HG02884 (cell line): ENCODE results near the gene DENND1C.

Source experiments
- ATAC-seq: cut with Tn5 transposase; IDR thresholded peaks from one replicate; pipeline ENCODE4 v1.9.1; 2021; ENCODE audit warnings: mild to moderate bottlenecking, moderate library complexity; ENCODE audit not compliant: unreplicated experiment

Gene DENND1C

GRCh38 chr19:6479836-6480398, 1.7 kb downstream of the DENND1C start:
- ATAC-seq, result no peak

GRCh38 chr19:6478815-6479214, 2.8 kb downstream of the DENND1C start:
- no peak for ATAC-seq

GRCh38 chr19:6476896-6477431, 4.6 kb downstream of the DENND1C start:
- ATAC-seq, result no peak

GRCh38 chr19:6476155-6476895, 5.3 kb downstream of the DENND1C start:
- no peak for ATAC-seq

- ATAC-seq, result no peak
Observed at GRCh38 chr19:6475321-6476108, 6.1 kb downstream of the DENND1C start.

- ATAC-seq, result no peak
Observed at GRCh38 chr19:6473647-6474046, 7.9 kb downstream of the DENND1C start.

- no peak for ATAC-seq
Observed at GRCh38 chr19:6472713-6473112, 8.9 kb downstream of the DENND1C start.

GRCh38 chr19:6471076-6471475, 10.5 kb downstream of the DENND1C start:
- no peak for ATAC-seq

- no peak for ATAC-seq
Observed at GRCh38 chr19:6470173-6470572, 11.4 kb downstream of the DENND1C start.

- no peak for ATAC-seq
Observed at GRCh38 chr19:6467384-6467783, 14.2 kb downstream of the DENND1C start.

GRCh38 chr19:6466526-6467248, 14.9 kb downstream of the DENND1C start:
- ATAC-seq, result no peak

- ATAC-seq, result no peak
Observed at GRCh38 chr19:6465663-6466062, 15.9 kb downstream of the DENND1C start.

- no peak for ATAC-seq
Observed at GRCh38 chr19:6465006-6465405, 16.6 kb downstream of the DENND1C start.

- ATAC-seq, result no peak
Observed at GRCh38 chr19:6464070-6464873, 17.3 kb downstream of the DENND1C start, which contains the start of gene CRB3. Gene CRB3 (plus strand): TSS chr19:6464271. CDS start chr19:6464702, 431 bp downstream.

GRCh38 chr19:6460099-6460884, 21.3 kb downstream of the DENND1C start:
- ATAC-seq, result peak; percentile 73

GRCh38 chr19:6459262-6460098, 22.1 kb downstream of the DENND1C start, which contains the start of gene SLC25A23:
Gene SLC25A23 (minus strand): TSS chr19:6459792. CDS start chr19:6459628, 164 bp downstream.
- no peak for ATAC-seq

GRCh38 chr19:6458695-6459261, 22.8 kb downstream of the DENND1C start:
- no peak for ATAC-seq
